MM.1S (cell line): ENCODE results near the gene PRSS8.

Source experiments
- EZH2 ChIP-seq: fragments of 300-600 bp; sonication (generic); optimal IDR thresholded peaks from 2 replicates; pipeline ENCODE3; 2017; ENCODE audit warnings: low read depth, mild to moderate bottlenecking, antibody characterized with exemption, low read length, mixed read lengths
- EZH2phosphoT487 ChIP-seq: fragments of 300-600 bp; sonication (generic); IDR thresholded peaks from 2 replicates; pipeline ENCODE4 v1.6.1; 2018; ENCODE audit warnings: antibody characterized with exemption, low read length
- TF ChIP-seq, protein P1 (sequence below): fragments of 300-600 bp; sonication (generic); IDR thresholded peaks from 2 replicates; pipeline ENCODE4 v1.5.1; 2016; ENCODE audit warnings: antibody characterized with exemption, low read length, mixed read lengths

- TF ChIP-seq, protein P1, sequence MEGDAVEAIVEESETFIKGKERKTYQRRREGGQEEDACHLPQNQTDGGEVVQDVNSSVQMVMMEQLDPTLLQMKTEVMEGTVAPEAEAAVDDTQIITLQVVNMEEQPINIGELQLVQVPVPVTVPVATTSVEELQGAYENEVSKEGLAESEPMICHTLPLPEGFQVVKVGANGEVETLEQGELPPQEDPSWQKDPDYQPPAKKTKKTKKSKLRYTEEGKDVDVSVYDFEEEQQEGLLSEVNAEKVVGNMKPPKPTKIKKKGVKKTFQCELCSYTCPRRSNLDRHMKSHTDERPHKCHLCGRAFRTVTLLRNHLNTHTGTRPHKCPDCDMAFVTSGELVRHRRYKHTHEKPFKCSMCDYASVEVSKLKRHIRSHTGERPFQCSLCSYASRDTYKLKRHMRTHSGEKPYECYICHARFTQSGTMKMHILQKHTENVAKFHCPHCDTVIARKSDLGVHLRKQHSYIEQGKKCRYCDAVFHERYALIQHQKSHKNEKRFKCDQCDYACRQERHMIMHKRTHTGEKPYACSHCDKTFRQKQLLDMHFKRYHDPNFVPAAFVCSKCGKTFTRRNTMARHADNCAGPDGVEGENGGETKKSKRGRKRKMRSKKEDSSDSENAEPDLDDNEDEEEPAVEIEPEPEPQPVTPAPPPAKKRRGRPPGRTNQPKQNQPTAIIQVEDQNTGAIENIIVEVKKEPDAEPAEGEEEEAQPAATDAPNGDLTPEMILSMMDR = no peak
- TF ChIP-seq EZH2 (no peak), EZH2phosphoT487 (no peak)
These were observed 52.0 kb downstream of the PRSS8 start for GRCh38 chr16:31083556-31083955.
